GM23338 (cell line): Measurements from ENCODE around the gene CPNE8. TPM values are rescaled to one million over a fixed set of nuclear protein-coding genes. Genes with fewer than 3 reads are reported as not detected.

Experiments
- ATAC-seq: fragments of 200-7000 bp; cut with Tn5 transposase; 3 replicates; pipeline ENCODE4 v1.9.1; 2020
- DNase-seq: peaks from one replicate; pipeline ENCODE4 v3.0.0-alpha.2; 2015; ENCODE audit warnings: low spot score
- H2AFZ ChIP-seq: fragments of 200-600 bp; sonication (generic); 2 replicates; pipeline ENCODE4 v1.8.0; 2016; ENCODE audit warnings: antibody characterized with exemption, mild to moderate bottlenecking, moderate library complexity
- H3F3A ChIP-seq: fragments of 200-600 bp; sonication (generic); replicated peaks from 2 replicates; pipeline ENCODE4 v1.8.0; 2017; ENCODE audit warnings: antibody characterized with exemption, mixed run types, low read depth
- H3K27ac ChIP-seq: fragments of 200-600 bp; sonication (generic); 2 replicates; pipeline ENCODE4 v1.6.1; 2016; ENCODE audit warnings: low read depth
- H3K27me3 ChIP-seq: fragments of 200-600 bp; sonication (generic); 2 replicates; pipeline ENCODE4 v1.8.0; 2016; ENCODE audit warnings: mild to moderate bottlenecking, mixed run types, moderate library complexity; ENCODE audit not compliant: insufficient read depth
- H3K36me3 ChIP-seq: fragments of 200-600 bp; sonication (generic); 2 replicates; pipeline ENCODE4 v1.8.0; 2016; ENCODE audit warnings: mild to moderate bottlenecking; ENCODE audit not compliant: insufficient read depth
- H3K4me1 ChIP-seq: fragments of 200-600 bp; sonication (generic); 2 replicates; pipeline ENCODE4 v1.8.0; 2016; ENCODE audit warnings: mild to moderate bottlenecking, moderate library complexity; ENCODE audit not compliant: insufficient read depth
- H3K4me2 ChIP-seq: fragments of 200-600 bp; sonication (generic); 2 replicates; pipeline ENCODE4 v1.7.1; 2017; ENCODE audit warnings: mixed run types
- H3K4me3 ChIP-seq: fragments of 200-600 bp; sonication (generic); 2 replicates; pipeline ENCODE4 v1.6.1; 2016; ENCODE audit warnings: mixed run types
- H3K79me2 ChIP-seq: fragments of 200-600 bp; sonication (generic); replicated peaks from 2 replicates; pipeline ENCODE4 v1.8.0; 2017; ENCODE audit warnings: mild to moderate bottlenecking; ENCODE audit not compliant: insufficient read depth
- H3K9me2 ChIP-seq: fragments of 200-600 bp; sonication (generic); 2 replicates; pipeline ENCODE4 v1.8.0; 2017; ENCODE audit not compliant: insufficient read depth
- H4K20me1 ChIP-seq: fragments of 200-600 bp; sonication (generic); replicated peaks from 2 replicates; pipeline ENCODE4 v1.8.0; 2017; ENCODE audit warnings: mild to moderate bottlenecking; ENCODE audit not compliant: insufficient read depth
- H3K27ac Mint-ChIP-seq: 2 replicates; pipeline ENCODE4 v1.8.0; 2020; ENCODE audit warnings: inconsistent platforms, mild to moderate bottlenecking, moderate library complexity, mixed read lengths
- H3K27me3 Mint-ChIP-seq: 3 replicates; pipeline ENCODE4 v1.8.0; 2022; ENCODE audit warnings: low read depth, mild to moderate bottlenecking, moderate library complexity, mixed read lengths, inconsistent platforms; ENCODE audit not compliant: insufficient read depth, poor library complexity
- H3K36me3 Mint-ChIP-seq: 3 replicates; pipeline ENCODE4 v1.8.0; 2021; ENCODE audit warnings: low read depth, mild to moderate bottlenecking, inconsistent platforms, moderate library complexity, mixed read lengths
- H3K4me1 Mint-ChIP-seq: 3 replicates; pipeline ENCODE4 v1.8.0; 2020; ENCODE audit warnings: mild to moderate bottlenecking, inconsistent platforms, mixed read lengths
- H3K4me3 Mint-ChIP-seq: 3 replicates; pipeline ENCODE4 v1.8.0; 2021; ENCODE audit warnings: moderate library complexity, mild to moderate bottlenecking, inconsistent platforms, mixed read lengths
- H3K9me3 Mint-ChIP-seq: 3 replicates; pipeline ENCODE4 v1.8.0; 2020; ENCODE audit warnings: moderate library complexity, mild to moderate bottlenecking, inconsistent platforms, mixed read lengths
- EZH2 ChIP-seq: fragments of 200-600 bp; sonication (generic); IDR thresholded peaks from one replicate; pipeline ENCODE4 v1.8.0; 2017; ENCODE audit warnings: antibody characterized with exemption, mild to moderate bottlenecking, low read depth; ENCODE audit not compliant: unreplicated experiment
- NANOG ChIP-seq: IDR thresholded peaks from 2 replicates; pipeline ENCODE4 v1.6.1; 2016; ENCODE audit warnings: antibody characterized with exemption, borderline replicate concordance
- STAT1 ChIP-seq: IDR thresholded peaks from one replicate; pipeline ENCODE4 v1.6.1; 2016; ENCODE audit warnings: antibody characterized with exemption; ENCODE audit not compliant: unreplicated experiment
- ZNF114 ChIP-seq: fragments of 250-450 bp; sonication (Bioruptor Pico); IDR thresholded peaks from 2 replicates; pipeline ENCODE4 v1.5.0; 2020; ENCODE audit warnings: mild to moderate bottlenecking, moderate library complexity
- ZNF331 ChIP-seq: fragments of 250-450 bp; sonication (Bioruptor Pico); IDR thresholded peaks from 2 replicates; pipeline ENCODE4 v1.5.0; 2020; ENCODE audit warnings: low read depth, mild to moderate bottlenecking, moderate library complexity
- polyA plus RNA-seq: library from polyadenylated mRNA; unstranded; fragments of >200 nt; fragmentation: Nextera tagmentation; extraction: Ambion mirVana; gene quantifications from 2 replicates; pipeline ENCODE4 v1.2.1, GENCODE V29; 2016
- total RNA-seq: library from RNA; depleted of rRNA; stranded (reverse); fragments of >200 nt; shearing (Covaris generic); gene quantifications from 2 replicates; pipeline ENCODE4 v1.2.3, GENCODE V29; 2014
- TF ChIP-seq, protein P1 (sequence below): IDR thresholded peaks from one replicate; pipeline ENCODE4 v1.6.1; 2018; ENCODE audit warnings: antibody characterized with exemption; ENCODE audit not compliant: unreplicated experiment
- TF ChIP-seq, protein P2 (sequence below): fragments of 250-450 bp; sonication (Bioruptor Pico); IDR thresholded peaks from 2 replicates; pipeline ENCODE4 v1.5.0; 2020; ENCODE audit warnings: mild to moderate bottlenecking, moderate library complexity

The CPNE8 gene
- total and polyA plus RNA-seq, 2 experiments from 2014 or later, result 8.7 to 10.1 TPM

DNA sequence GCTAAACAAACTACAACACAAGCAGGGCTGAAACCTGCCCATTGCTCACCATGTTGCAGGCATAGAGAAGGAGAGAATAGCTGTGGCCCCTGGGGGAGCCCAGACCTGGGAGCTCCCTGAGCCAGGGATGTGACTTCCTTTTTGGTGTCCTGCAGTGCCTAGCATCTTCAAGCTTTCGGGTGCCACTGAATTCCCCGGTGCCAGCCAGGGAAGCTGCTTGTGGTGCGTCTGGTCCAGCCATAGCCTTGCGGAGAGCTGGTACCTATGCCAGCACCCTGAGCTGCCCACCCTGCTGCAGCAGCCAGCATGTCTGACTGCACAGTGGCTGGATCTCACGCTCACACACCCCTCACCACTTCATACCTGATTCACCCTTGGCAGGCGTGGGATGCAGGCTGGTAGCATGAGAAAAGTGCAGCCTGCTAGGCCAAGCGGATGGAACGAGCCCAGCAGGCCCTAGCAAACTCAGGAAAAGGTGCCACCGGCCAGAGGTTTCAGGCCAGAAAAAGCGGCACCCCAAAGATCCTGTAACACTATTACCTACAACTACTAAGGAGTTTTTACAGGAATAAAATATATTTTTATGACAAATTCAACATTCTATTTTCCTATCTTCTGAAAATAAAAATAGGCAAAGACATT, 183.7 kb downstream of the CPNE8 start (continued):
- TF ChIP-seq, protein P1, sequence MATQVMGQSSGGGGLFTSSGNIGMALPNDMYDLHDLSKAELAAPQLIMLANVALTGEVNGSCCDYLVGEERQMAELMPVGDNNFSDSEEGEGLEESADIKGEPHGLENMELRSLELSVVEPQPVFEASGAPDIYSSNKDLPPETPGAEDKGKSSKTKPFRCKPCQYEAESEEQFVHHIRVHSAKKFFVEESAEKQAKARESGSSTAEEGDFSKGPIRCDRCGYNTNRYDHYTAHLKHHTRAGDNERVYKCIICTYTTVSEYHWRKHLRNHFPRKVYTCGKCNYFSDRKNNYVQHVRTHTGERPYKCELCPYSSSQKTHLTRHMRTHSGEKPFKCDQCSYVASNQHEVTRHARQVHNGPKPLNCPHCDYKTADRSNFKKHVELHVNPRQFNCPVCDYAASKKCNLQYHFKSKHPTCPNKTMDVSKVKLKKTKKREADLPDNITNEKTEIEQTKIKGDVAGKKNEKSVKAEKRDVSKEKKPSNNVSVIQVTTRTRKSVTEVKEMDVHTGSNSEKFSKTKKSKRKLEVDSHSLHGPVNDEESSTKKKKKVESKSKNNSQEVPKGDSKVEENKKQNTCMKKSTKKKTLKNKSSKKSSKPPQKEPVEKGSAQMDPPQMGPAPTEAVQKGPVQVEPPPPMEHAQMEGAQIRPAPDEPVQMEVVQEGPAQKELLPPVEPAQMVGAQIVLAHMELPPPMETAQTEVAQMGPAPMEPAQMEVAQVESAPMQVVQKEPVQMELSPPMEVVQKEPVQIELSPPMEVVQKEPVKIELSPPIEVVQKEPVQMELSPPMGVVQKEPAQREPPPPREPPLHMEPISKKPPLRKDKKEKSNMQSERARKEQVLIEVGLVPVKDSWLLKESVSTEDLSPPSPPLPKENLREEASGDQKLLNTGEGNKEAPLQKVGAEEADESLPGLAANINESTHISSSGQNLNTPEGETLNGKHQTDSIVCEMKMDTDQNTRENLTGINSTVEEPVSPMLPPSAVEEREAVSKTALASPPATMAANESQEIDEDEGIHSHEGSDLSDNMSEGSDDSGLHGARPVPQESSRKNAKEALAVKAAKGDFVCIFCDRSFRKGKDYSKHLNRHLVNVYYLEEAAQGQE, result no peak

DNA sequence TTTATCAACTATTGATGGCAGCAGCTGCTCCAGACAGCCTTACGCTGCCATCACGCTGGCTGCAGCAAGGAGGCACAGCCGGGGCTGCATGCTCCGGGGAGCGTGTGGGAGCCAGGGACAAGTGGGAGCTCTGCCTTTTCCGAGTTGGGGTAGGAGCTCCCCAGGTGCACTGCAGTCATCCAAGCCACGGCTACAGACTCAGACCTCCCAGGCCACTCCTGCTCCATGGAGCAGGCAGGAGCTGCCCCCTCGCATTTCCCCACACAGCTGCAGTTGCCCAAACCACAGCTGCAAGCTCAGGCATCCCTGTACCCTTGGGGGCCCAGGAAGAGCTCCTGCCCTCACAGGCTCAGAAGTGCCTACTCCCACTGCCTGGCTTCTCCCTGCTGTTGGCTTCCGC, 184.7 kb downstream of the CPNE8 start:
- ATAC-seq, result no peak
- TF ChIP-seq STAT1 (no peak), NANOG (no peak), ZNF114 (no peak), ZNF331 (CRISPR knock-in tag) (no peak), EZH2 (no peak)
- TF ChIP-seq, protein P2, sequence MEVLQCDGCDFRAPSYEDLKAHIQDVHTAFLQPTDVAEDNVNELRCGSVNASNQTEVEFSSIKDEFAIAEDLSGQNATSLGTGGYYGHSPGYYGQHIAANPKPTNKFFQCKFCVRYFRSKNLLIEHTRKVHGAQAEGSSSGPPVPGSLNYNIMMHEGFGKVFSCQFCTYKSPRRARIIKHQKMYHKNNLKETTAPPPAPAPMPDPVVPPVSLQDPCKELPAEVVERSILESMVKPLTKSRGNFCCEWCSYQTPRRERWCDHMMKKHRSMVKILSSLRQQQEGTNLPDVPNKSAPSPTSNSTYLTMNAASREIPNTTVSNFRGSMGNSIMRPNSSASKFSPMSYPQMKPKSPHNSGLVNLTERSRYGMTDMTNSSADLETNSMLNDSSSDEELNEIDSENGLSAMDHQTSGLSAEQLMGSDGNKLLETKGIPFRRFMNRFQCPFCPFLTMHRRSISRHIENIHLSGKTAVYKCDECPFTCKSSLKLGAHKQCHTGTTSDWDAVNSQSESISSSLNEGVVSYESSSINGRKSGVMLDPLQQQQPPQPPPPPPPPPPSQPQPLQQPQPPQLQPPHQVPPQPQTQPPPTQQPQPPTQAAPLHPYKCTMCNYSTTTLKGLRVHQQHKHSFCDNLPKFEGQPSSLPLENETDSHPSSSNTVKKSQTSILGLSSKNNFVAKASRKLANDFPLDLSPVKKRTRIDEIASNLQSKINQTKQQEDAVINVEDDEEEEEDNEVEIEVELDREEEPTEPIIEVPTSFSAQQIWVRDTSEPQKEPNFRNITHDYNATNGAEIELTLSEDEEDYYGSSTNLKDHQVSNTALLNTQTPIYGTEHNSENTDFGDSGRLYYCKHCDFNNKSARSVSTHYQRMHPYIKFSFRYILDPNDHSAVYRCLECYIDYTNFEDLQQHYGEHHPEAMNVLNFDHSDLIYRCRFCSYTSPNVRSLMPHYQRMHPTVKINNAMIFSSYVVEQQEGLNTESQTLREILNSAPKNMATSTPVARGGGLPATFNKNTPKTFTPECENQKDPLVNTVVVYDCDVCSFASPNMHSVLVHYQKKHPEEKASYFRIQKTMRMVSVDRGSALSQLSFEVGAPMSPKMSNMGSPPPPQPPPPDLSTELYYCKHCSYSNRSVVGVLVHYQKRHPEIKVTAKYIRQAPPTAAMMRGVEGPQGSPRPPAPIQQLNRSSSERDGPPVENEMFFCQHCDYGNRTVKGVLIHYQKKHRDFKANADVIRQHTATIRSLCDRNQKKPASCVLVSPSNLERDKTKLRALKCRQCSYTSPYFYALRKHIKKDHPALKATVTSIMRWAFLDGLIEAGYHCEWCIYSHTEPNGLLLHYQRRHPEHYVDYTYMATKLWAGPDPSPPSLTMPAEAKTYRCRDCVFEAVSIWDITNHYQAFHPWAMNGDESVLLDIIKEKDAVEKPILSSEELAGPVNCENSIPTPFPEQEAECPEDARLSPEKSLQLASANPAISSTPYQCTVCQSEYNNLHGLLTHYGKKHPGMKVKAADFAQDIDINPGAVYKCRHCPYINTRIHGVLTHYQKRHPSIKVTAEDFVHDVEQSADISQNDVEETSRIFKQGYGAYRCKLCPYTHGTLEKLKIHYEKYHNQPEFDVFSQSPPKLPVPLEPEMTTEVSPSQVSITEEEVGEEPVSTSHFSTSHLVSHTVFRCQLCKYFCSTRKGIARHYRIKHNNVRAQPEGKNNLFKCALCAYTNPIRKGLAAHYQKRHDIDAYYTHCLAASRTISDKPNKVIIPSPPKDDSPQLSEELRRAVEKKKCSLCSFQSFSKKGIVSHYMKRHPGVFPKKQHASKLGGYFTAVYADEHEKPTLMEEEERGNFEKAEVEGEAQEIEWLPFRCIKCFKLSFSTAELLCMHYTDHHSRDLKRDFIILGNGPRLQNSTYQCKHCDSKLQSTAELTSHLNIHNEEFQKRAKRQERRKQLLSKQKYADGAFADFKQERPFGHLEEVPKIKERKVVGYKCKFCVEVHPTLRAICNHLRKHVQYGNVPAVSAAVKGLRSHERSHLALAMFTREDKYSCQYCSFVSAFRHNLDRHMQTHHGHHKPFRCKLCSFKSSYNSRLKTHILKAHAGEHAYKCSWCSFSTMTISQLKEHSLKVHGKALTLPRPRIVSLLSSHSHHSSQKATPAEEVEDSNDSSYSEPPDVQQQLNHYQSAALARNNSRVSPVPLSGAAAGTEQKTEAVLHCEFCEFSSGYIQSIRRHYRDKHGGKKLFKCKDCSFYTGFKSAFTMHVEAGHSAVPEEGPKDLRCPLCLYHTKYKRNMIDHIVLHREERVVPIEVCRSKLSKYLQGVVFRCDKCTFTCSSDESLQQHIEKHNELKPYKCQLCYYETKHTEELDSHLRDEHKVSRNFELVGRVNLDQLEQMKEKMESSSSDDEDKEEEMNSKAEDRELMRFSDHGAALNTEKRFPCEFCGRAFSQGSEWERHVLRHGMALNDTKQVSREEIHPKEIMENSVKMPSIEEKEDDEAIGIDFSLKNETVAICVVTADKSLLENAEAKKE (CRISPR knock-in tag), result no peak
- Histone ChIP-seq H3K27me3 (no peaks in the 10 kb centered on the region), H3K4me3 (no peak overlapping the region), H3K4me2 (no peak overlapping the region), H3F3A (no peaks in the 10 kb centered on the region), H4K20me1 (no peaks in the 10 kb centered on the region), H3K36me3 (no peaks in the 10 kb centered on the region), H3K79me2 (no peaks in the 10 kb centered on the region), H3K27ac (no peak overlapping the region), H3K4me1 (no peaks in the 10 kb centered on the region), H3K9me2 (no peaks in the 10 kb centered on the region), H2AFZ (no peak overlapping the region)
- no peak overlapping the region for H3K4me3 Mint-ChIP-seq
- no peaks in the 10 kb centered on the region for H3K9me3 Mint-ChIP-seq
- no peak for DNase-seq
- H3K27ac Mint-ChIP-seq, result no peak overlapping the region
- no peaks in the 10 kb centered on the region for H3K4me1 Mint-ChIP-seq
- H3K27me3 Mint-ChIP-seq, result no peaks in the 10 kb centered on the region
- peaks cover 6% of the 10 kb centered on the region; the same call in 2 of the 3 replicates for H3K36me3 Mint-ChIP-seq
